Stimulated activated CD8-positive, alpha-beta memory T cell treated with anti-CD3 and anti-CD28 coated beads, Interleukin-7, amount 100 ng/mL, for 48 hours (primary cell): Measurements from ENCODE around the gene ZNF37A.
"Not testable (repeated sequence)": the region's sequence is repeated elsewhere in the genome, so short reads cannot be mapped to it uniquely, and the experiment has no call there.

Experiments
- DNase-seq, 2 donors: peaks; one replicate each; pipeline ENCODE4 v3.0.0-alpha.2; 2020; ENCODE audit warnings: low read depth in 1 of 2; ENCODE audit errors: extremely low read depth in 1 of 2

Gene ZNF37A

DNA sequence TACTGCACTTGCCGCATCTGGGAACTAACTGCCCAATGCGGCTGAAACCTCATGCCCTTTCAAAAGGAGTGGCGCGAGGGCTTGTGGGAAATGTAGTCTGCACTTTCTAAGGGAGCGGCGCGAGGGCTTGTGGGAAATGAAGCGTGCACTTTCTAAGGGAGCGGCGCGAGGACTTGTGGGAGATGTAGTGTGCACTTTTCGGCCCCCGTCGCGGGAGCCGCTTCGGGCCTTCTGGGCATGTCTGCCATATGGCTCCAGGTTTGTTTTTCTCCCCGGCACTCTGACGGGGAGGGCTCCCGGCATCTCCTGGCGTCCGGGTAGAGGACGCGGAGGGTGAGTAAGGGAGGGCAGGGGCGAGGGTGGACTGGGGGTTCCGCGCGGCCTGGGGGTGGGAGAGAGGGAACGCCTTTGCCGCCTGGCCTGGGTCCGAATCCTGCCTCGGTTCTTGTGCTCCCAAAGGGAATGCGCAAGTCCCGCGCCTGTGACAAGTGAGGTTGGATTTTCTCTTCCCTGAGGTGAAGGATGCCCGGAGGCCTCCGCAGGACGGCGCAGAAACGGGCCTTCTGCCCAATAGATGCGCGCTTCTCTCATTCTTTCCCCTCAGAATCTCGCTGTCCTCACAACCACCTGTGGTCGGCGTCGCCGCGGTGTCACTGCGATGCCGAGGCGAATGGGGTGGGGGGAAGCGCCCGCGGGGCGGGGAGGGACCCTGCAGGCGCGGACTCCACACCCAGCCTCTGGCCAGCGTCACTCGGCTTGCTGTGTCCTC lies at the start of gene ZNF37A:
TSS of gene ZNF37A (plus strand) at position 180 of the 769 bp plus-strand sequence. CDS start 2,281 bp downstream, outside the sequence.
- DNase-seq, result peak; percentile 77 to 88

DNA sequence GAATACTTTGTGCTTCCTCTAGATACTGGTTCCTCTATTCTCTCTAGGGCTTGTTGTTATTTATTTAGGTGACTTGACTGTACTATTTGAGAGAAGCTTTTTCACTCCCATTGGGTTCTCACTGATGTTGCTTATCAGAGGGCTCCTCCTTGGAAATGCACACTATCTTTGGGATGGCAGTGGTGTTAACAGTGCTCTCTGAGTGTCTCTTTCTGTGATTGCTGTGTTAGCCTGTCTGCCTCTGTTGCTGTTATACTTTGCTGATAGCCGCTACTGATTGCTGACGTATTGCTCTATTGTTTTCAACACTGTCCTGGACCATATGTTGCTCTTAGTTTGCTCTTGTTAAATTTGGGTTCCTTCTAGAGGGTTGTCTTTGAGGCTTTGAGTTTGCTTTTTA lies 49.0 kb upstream of the ZNF37A start:
- no peak for DNase-seq

DNA sequence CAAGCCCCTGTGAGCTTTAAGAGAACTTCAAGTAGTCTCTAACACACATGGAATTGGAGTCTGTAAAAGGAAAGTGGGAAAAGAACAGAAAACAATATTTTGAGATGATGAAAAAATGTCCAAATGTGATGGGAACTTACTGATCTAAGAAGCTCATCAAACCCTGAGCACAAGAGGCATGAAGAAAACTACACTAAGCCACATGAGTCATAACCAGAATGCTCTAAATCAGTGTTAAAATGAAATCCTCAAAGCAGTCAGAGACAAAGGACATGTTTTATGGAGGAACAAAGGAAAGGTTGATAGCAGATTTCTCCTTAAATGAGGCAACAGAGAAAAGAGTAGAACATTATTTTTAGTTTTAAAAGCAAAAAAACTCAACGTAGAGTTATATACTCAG lies 46.5 kb upstream of the ZNF37A start:
- no peak for DNase-seq

DNA sequence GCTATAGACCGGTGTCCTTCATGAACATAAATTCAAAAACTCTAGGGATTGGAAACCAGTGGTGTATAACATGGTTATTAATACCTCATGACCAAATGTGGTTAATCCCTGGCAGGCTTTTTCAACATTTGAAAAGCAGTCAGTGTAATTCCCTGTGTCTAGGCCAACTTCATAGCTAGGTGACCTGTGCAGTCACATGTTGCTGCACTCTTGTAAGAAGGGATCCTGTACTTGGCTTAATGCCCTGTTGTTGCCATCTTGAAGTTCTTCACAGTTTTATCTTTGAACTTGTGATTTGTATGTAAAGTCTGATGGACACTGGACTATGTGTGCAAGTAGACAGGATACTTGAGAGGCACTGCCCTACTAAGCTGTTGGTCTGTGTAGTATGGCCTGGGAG lies 43.9 kb upstream of the ZNF37A start:
- DNase-seq, result no peak

DNA sequence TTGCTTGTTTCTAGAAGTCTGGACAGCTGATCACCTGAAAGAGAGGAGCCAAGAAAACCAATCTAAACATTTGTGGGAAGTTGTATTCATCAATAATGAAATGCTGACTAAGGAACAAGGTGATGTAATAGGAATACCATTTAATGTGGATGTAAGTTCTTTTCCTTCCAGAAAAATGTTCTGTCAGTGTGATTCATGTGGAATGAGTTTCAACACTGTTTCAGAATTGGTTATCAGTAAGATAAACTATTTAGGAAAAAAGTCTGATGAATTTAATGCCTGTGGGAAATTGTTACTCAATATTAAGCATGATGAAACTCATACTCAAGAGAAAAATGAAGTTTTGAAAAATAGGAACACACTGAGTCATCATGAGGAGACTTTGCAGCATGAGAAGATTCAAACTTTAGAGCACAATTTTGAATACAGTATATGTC lies 39.8 kb upstream of the ZNF37A start:
- DNase-seq, result no peak

DNA sequence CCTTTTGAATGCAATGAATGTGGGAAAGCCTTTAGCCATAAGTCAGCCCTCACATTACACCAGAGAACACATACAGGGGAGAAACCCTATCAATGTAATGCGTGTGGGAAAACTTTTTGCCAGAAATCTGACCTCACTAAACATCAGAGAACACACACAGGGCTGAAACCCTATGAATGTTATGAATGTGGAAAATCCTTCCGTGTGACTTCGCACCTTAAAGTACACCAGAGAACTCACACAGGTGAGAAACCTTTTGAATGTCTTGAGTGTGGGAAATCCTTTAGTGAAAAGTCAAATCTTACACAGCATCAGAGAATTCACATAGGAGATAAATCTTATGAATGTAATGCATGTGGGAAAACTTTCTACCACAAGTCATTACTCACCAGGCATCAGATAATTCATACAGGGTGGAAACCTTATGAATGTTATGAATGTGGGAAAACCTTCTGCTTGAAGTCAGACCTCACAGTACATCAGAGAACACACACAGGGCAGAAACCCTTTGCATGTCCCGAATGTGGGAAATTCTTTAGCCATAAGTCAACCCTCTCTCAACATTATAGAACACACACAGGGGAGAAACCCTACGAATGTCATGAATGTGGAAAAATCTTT lies 38.8 kb upstream of the ZNF37A start:
- not testable (repeated sequence) for DNase-seq

DNA sequence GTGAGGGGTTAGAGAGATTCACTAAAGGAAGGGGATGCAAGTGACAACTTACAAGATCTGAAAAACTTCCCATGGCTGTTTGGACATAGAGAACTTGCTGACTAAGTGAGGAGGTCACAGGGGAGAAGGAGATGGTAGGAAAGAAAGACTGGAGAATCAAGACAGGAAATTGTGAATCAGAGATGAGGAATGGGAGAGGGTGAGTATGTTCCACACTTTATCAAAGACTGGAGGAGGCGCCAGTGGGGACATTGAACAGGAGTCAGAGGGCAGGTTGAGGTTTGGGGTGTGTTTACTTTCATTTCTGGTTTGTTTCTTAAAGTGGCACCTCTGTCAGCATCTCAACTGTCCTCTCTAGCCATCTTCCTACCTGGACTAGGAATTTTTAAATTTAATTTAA lies 24.5 kb upstream of the ZNF37A start:
- not testable (repeated sequence) for DNase-seq

DNA sequence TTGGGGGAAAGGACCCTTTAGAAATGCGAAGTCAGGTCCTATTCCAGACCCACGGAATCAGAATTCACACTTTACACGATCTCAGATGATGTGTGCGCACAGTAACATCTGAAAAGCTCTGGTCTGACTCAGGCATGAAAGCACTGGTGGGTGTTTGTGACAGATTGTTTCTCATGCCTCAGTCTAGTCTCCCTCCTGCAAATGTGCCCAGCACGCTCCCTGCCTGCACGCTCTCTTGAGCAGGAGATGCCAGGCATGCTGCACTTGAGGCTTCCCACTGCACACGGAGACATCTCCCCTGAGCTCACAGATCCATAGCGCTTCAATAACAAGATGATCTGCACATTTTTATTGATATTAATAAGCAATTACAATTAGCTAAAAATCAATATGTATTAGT lies 23.6 kb upstream of the ZNF37A start:
- DNase-seq, result no peak

DNA sequence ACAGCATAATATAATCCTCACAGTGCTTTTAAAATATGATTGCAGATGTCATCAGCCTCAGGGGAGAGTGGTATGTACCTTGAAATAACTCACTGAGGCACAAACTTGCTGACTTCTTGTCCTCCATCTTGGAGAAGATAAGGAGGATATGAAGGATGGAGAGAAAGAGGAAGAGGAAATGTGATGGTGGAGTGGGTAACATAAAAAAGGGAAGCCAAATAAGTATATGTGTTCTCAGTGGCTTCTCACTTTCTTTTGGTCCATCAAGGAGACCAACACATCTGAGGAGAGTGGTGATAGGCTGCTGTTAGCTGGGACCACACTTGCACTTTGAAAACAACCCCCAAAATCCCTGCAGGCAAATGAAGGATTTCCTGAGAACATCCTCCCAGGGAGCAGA lies 21.6 kb upstream of the ZNF37A start:
- no peak for DNase-seq

DNA sequence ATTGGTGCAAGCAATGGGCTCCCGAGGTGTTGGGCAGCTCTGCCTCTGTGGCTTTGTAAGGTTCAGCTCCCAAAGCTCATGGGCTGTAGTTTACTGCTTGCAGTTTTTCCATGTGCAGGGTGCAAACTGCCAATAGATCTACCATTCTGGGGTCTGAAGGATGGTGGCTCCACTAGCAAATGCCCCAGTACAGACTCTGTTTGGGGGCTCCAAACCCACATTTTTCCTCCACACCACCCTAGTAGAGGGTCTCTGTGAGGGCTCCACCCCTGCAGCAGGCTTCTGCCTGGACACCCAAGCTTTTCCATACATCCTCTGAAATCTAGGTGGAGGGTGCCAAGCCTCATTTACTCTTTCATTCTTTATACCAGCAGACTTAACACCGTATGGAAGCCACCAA lies 17.4 kb upstream of the ZNF37A start:
- DNase-seq, result no peak

DNA sequence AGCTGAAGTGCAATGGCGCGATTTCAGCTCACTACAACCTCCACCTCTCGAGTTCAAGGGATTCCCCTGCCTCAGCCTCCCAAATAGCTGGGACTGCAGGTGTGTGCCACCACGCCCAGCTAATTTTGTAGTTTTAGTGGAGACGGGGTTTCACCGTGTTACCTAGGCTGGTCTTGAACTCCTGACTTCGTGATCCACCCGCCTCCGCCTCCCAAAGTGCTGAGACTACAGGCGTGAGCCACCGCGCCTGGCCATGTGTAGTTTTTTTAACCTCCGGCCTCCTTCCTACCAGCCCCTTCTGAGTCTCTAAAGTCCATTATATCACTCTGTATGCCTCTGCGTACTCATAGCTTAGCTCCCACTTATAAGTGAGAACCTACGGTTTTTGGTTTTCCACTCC lies 819 bp upstream of the ZNF37A start:
- not testable (repeated sequence) for DNase-seq

DNA sequence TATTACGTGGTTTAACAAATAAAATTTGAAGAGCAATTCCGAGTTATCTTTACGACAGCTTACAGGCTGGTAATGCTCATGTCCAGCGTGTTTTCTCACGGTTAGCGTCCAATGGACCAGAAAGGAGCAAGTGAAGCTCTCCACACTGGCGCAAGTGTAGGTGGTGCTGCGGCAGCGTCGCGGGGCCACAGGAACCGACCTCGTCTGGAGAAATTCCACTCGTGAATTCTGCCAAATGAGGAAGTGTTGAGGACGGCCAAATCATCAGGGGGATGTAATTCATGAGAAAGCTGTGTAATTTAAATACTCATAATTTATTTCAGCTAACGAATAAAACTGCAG lies 350 bp upstream of the ZNF37A start:
- DNase-seq, result no peak

DNA sequence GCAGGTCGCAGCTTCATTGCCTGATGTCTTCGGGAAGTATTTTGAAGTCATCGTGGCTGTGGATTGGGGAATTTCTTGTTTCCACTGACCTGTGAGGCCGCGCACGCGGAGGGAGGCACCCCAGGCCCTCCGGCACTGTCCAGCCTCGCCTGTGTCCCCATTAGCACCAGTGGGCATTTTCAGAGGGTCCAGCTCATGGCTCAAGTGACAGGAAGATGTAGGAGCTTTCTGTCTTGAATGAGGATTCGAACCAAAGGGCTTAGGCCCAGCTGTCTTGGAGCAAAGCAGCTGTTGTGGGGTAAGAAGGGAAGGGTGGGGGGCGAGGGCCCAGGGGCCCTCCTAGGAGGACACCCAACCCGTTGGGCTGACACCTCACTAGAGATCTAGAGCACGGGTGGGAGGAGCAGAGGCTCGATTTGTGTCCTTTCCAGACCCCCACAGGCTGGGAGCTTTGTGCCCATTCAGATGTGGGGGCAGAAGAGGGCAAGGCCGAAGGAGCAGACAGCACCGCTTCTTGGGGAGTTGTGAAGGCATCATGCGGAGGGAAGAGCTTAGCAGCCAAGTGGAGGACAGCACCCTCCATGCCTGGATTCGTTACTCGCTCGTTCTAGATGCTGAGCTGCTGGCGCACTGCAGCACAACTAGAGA lies 914 bp downstream of the ZNF37A start:
- no peak for DNase-seq

DNA sequence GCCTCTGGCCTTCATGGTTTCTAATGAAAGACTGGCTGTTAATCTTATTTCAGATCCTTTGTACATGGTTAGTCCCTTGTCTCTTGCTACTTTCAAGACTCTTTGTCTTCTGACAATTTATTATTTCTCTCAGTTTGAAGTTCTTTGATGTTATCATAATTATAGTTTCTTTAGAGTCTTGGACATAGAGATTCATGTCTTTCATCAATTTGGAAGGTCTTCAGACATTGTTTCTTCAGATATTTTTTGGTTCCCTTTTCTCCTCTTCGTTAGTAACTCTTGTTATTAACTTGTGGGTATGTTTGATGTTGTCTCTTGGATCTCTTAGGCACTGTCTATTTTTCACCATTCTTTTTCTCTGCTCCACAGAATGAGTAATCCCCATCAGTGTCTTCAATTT lies 8.7 kb downstream of the ZNF37A start:
- no peak for DNase-seq

DNA sequence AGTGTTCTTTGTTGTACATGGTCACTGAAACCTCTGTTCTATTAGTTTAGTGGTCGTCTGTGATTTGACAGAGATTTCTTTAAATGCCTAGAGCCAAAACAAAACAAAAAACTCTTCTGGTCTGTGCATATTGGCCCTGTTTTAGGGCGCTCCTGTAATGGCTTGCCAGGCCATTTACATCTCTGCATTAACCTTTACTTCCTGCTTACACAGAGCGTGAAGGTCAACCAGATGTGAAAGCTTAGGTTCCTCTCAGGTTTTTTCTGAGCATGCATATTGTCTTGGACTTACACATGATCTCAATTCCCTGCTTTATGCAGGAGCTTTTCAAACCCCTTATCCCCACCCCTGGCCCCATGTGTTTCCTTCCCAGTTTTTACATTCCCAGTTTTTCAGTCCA lies 9.6 kb downstream of the ZNF37A start:
- DNase-seq, result no peak

DNA sequence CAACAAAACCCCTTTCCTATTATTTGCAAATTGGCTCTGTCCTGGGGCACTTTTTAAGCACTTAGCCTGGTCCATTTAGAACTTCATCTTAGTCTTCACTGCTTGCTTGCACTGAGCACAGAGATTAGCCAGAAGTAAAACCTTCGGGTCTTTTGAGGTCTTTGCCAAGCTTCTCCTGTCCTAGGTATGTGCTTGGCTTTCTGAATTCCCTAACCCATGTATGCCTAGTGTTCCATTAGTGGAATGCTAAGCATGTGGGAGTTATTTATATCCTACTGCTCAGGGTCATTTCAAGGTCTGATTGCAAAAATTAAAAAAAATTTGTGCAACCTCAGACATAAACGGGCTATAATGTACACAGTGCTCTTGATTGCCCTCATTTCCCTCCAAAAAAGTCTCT lies 18.0 kb downstream of the ZNF37A start:
- DNase-seq, result no peak

DNA sequence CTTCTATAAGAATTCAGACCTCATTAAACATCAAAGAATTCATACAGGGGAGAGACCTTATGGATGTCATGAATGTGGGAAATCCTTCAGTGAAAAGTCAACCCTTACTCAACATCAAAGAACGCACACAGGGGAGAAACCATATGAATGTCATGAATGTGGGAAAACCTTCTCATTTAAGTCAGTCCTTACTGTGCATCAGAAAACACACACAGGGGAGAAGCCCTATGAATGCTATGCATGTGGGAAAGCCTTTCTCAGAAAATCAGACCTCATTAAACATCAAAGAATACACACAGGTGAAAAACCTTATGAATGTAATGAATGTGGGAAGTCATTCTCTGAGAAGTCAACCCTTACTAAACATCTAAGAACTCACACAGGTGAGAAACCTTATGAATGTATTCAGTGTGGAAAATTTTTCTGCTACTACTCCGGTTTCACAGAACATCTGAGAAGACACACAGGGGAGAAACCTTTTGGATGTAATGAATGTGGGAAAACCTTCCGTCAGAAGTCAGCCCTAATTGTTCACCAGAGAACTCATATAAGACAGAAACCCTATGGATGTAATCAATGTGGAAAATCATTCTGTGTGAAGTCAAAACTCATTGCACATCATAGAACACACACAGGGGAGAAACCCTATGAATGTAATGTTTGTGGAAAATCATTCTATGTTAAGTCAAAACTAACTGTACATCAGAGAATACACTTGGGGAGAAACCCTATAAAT lies 24.1 kb downstream of the ZNF37A start:
- DNase-seq, result no peak

DNA sequence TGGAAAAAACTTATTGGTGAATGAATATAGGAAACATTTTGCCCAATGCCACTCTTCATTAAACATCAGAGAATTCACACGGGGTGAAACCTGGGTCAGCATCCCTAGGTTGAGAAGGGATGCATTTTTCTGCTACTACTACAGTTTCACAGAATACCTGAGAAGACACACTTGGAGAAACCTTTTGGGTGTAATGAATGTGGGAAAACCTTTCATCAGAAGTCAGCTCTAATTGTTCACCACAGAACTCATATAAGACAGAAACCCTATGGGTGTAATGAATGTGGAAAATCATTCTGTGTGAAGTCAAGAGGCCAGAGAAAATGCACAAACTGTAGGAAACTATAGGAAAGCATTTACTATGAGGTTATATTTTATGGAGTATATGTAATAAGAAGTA lies 24.9 kb downstream of the ZNF37A start:
- no peak for DNase-seq

DNA sequence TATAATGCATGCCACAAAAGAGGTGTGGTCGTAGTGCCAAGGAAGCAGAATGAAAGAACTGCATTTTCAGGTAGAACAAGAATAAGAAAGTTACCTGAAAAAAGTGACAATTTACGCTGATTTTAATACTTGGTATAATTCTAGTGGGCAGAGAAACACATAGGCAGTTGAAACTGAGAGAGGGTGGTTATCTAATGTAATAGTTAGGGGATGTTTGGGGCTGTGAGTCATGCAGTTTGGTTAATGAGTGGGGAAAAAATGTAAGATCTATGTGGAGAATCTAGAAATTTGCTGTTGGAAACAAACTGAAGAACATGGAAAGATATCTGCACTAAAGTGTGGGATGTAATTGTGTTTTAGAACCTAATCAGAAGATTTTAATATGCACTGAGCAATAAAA lies 33.7 kb downstream of the ZNF37A start:
- DNase-seq, result no peak

DNA sequence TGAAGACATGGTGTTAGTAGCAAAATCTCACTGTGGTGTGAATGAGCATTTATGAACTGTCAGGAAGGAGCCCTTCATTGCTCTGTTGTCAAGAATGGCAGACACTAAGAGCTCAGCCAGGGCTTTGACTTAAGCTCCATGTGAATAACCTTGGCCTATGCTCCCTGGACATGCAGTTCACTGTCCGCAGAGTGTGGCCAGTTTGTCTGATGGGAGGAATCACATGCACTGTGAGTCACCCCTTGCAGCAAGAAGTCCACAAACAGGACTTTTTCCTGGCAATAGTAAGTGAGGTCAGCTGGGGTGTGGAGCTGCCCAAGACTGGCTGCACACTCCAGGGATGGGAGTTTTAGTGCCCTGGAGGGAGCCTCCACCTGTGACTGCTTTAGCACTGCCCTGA lies 49.5 kb downstream of the ZNF37A start:
- DNase-seq, result no peak

DNA sequence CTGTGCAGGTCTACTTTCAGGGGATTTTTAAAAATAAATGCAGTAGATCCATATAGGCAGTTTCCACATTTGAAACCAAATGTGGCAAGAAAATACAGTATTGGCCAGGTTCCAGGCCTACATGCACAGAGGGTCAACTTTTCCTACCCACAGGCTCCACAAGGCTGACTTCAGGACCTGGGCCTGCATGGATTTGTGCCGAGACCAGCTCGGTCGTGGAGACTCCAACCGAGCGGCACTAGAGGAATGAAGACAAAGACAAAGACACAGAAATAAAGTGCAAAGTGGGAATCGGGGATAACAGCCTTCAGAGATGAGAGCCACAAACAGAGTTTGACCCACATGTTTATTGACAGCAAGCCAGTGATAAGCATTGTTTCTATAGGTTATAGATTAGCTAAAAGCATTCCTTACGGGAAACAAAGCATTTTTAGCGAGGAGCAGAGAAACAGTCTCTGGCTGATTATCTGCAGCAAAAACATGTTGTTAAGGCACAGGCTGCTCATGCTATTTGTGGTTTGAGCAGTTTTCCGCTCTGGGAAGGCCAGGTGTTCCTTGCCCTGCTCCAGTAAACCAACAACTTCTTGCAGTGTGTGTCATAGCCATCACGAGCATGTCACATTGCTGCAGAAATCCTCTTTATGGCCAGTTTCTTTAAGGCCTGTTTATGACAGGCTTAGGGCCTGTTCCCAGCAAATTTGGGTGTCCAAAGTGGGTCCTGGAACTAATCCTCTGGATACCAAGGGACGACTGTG lies 52.6 kb downstream of the ZNF37A start:
- DNase-seq, result no peak
